Fibroblast of skin of right biceps (primary cell): ENCODE measurements around the gene TAS2R41.

Experiments used
- DNase-seq: peaks from one replicate; pipeline ENCODE4 v3.0.0-alpha.2; 2013

The TAS2R41 gene

GRCh38 chr7:143495851-143496250 is 18.2 kb downstream of the TAS2R41 start:
- no peak for DNase-seq

GRCh38 chr7:143496263-143496662 is 18.6 kb downstream of the TAS2R41 start:
- no peak for DNase-seq

- DNase-seq = no peak
These were observed 19.5 kb downstream of the TAS2R41 start for GRCh38 chr7:143497008-143497795.

- DNase-seq = peak; percentile 65
These were observed 21.6 kb downstream of the TAS2R41 start for GRCh38 chr7:143499246-143499645.

- no peak for DNase-seq
These were observed 22.2 kb downstream of the TAS2R41 start for GRCh38 chr7:143499743-143500348.

GRCh38 chr7:143503261-143503660 is 25.6 kb downstream of the TAS2R41 start:
- DNase-seq = no peak

- peak; percentile 23 for DNase-seq
These were observed 26.7 kb downstream of the TAS2R41 start for GRCh38 chr7:143504215-143504936.

- peak; percentile 36 for DNase-seq
These were observed 27.2 kb downstream of the TAS2R41 start for GRCh38 chr7:143504937-143505297.

GRCh38 chr7:143505838-143506237 is 28.2 kb downstream of the TAS2R41 start:
- no peak for DNase-seq

GRCh38 chr7:143507094-143507518 is 29.4 kb downstream of the TAS2R41 start:
- no peak for DNase-seq

- no peak for DNase-seq
These were observed 29.9 kb downstream of the TAS2R41 start for GRCh38 chr7:143507534-143508055.

- no peak for DNase-seq
These were observed 33.4 kb downstream of the TAS2R41 start for GRCh38 chr7:143510854-143511592.

GRCh38 chr7:143511593-143512047 is 33.9 kb downstream of the TAS2R41 start:
- DNase-seq = no peak

- no peak for DNase-seq
These were observed 35.0 kb downstream of the TAS2R41 start for GRCh38 chr7:143512488-143513340.

- DNase-seq = no peak
These were observed 36.8 kb downstream of the TAS2R41 start for GRCh38 chr7:143514487-143514886.

- DNase-seq = no peak
These were observed 37.5 kb downstream of the TAS2R41 start for GRCh38 chr7:143514995-143515735.

GRCh38 chr7:143516981-143517380 is 39.3 kb downstream of the TAS2R41 start:
- no peak for DNase-seq

GRCh38 chr7:143518521-143518920 is 40.8 kb downstream of the TAS2R41 start:
- DNase-seq = no peak

- no peak for DNase-seq
These were observed 41.3 kb downstream of the TAS2R41 start for GRCh38 chr7:143518941-143519340.

- DNase-seq = peak; percentile 61
These were observed 41.9 kb downstream of the TAS2R41 start for GRCh38 chr7:143519411-143520131.
